Astrocyte (in vitro differentiated cells and primary cell): Measurements from ENCODE around the gene MAFF. TPM values are rescaled to one million over a fixed set of nuclear protein-coding genes. Genes with fewer than 3 reads are reported as not detected.
A peak's percentile ranks its signal among the peaks of the same experiment; 100 is the strongest.

ENCODE experiments used
- DNase-seq: peaks from one replicate; pipeline ENCODE4 v3.0.0-alpha.2; 2010; ENCODE audit warnings: low read depth
- FAIRE-seq: peaks from 2 replicates; lab custom pipeline; 2011; peaks lifted over from hg19 to GRCh38; lab: Jason Lieb, UNC
- H2AFZ ChIP-seq: 2 replicates; pipeline ENCODE4 v1.6.0; 2012; ENCODE audit warnings: low read depth, low read length, inconsistent platforms
- H3K27ac ChIP-seq: 2 replicates; pipeline ENCODE4 v1.5.1; 2011; ENCODE audit warnings: low read depth, low read length, inconsistent platforms
- H3K27me3 ChIP-seq: 2 replicates; pipeline ENCODE4 v1.6.0; 2011; ENCODE audit warnings: low read length, inconsistent platforms; ENCODE audit not compliant: insufficient read depth
- H3K36me3 ChIP-seq: 2 replicates; pipeline ENCODE4 v1.5.1; 2011; ENCODE audit warnings: low read length, inconsistent platforms; ENCODE audit not compliant: insufficient read depth
- H3K4me1 ChIP-seq: 2 replicates; pipeline ENCODE4 v1.5.1; 2011; ENCODE audit warnings: low read length, inconsistent platforms; ENCODE audit not compliant: insufficient read depth
- H3K4me2 ChIP-seq: 2 replicates; pipeline ENCODE4 v1.6.0; 2012; ENCODE audit warnings: low read length, inconsistent platforms
- H3K4me3 ChIP-seq: 2 replicates; pipeline ENCODE4 v1.5.1; 2011; ENCODE audit warnings: low read depth, mild to moderate bottlenecking, low read length, inconsistent platforms; ENCODE audit not compliant: insufficient read depth
- H3K79me2 ChIP-seq: 2 replicates; pipeline ENCODE4 v1.6.0; 2012; ENCODE audit warnings: mild to moderate bottlenecking, low read length, inconsistent platforms; ENCODE audit not compliant: insufficient read depth
- H3K9ac ChIP-seq: 2 replicates; pipeline ENCODE4 v1.6.0; 2012; ENCODE audit warnings: mild to moderate bottlenecking, low read length, inconsistent platforms
- H3K9me3 ChIP-seq: 2 replicates; pipeline ENCODE4 v1.5.1; 2012; ENCODE audit warnings: low read depth, mild to moderate bottlenecking, low read length, inconsistent platforms; ENCODE audit not compliant: insufficient read depth
- H4K20me1 ChIP-seq: 2 replicates; pipeline ENCODE4 v1.6.0; 2012; ENCODE audit warnings: low read length, inconsistent platforms; ENCODE audit not compliant: insufficient read depth
- H3K27ac Mint-ChIP-seq: one replicate; pipeline ENCODE4 v1.8.0; 2021; ENCODE audit warnings: mild to moderate bottlenecking, mixed read lengths; ENCODE audit not compliant: unreplicated experiment
- H3K27me3 Mint-ChIP-seq: one replicate; pipeline ENCODE4 v1.8.0; 2021; ENCODE audit warnings: low read depth, mixed read lengths; ENCODE audit not compliant: unreplicated experiment
- H3K36me3 Mint-ChIP-seq: one replicate; pipeline ENCODE4 v1.8.0; 2021; ENCODE audit warnings: low read depth, mixed read lengths; ENCODE audit not compliant: unreplicated experiment
- H3K4me1 Mint-ChIP-seq: one replicate; pipeline ENCODE4 v1.8.0; 2021; ENCODE audit warnings: low read depth, mixed read lengths; ENCODE audit not compliant: unreplicated experiment
- H3K4me3 Mint-ChIP-seq: one replicate; pipeline ENCODE4 v1.8.0; 2021; ENCODE audit warnings: mild to moderate bottlenecking, moderate library complexity, mixed read lengths; ENCODE audit not compliant: unreplicated experiment
- H3K9me3 Mint-ChIP-seq: one replicate; pipeline ENCODE4 v1.8.0; 2021; ENCODE audit warnings: mild to moderate bottlenecking, mixed read lengths; ENCODE audit not compliant: unreplicated experiment
- EZH2 ChIP-seq: IDR thresholded peaks from 2 replicates; pipeline ENCODE4 v1.6.1; 2012; ENCODE audit warnings: mild to moderate bottlenecking, low read length, inconsistent platforms; ENCODE audit not compliant: insufficient read depth
- total RNA-seq: library from RNA; stranded (reverse); gene quantifications from 2 replicates; pipeline ENCODE4 v1.2.1, GENCODE V29; 2021
- TF ChIP-seq, protein P1 (sequence below): IDR thresholded peaks from 2 replicates; pipeline ENCODE4 v1.5.1; 2011; ENCODE audit warnings: low read depth, mild to moderate bottlenecking, inconsistent platforms, low read length, moderate library complexity; ENCODE audit not compliant: insufficient read depth

The MAFF gene
- total RNA-seq, 1 donor from 2014 or later: 18.2 TPM

- H2AFZ ChIP-seq: no peak overlapping the region
- H3K36me3 Mint-ChIP-seq: peaks cover 13% of the 10 kb centered on the region
- H3K27me3 Mint-ChIP-seq: no peaks in the 10 kb centered on the region
- no peak for DNase-seq
- H3K9me3 Mint-ChIP-seq: no peaks in the 10 kb centered on the region
- H3K27ac Mint-ChIP-seq: no peak overlapping the region
- no peak overlapping the region for H3K27ac ChIP-seq
- H4K20me1 ChIP-seq: peaks cover 55% of the 10 kb centered on the region
- TF ChIP-seq, protein P1, sequence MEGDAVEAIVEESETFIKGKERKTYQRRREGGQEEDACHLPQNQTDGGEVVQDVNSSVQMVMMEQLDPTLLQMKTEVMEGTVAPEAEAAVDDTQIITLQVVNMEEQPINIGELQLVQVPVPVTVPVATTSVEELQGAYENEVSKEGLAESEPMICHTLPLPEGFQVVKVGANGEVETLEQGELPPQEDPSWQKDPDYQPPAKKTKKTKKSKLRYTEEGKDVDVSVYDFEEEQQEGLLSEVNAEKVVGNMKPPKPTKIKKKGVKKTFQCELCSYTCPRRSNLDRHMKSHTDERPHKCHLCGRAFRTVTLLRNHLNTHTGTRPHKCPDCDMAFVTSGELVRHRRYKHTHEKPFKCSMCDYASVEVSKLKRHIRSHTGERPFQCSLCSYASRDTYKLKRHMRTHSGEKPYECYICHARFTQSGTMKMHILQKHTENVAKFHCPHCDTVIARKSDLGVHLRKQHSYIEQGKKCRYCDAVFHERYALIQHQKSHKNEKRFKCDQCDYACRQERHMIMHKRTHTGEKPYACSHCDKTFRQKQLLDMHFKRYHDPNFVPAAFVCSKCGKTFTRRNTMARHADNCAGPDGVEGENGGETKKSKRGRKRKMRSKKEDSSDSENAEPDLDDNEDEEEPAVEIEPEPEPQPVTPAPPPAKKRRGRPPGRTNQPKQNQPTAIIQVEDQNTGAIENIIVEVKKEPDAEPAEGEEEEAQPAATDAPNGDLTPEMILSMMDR: no peak
- no peak for TF ChIP-seq EZH2
- FAIRE-seq: no peak
- H3K9ac ChIP-seq: no peak overlapping the region
- no peak overlapping the region for H3K4me3 Mint-ChIP-seq
- peaks cover 64% of the 10 kb centered on the region for H3K79me2 ChIP-seq
- H3K4me1 Mint-ChIP-seq: peaks cover 5% of the 10 kb centered on the region
- no peaks in the 10 kb centered on the region for H3K27me3 ChIP-seq
- peaks cover 14% of the 10 kb centered on the region for H3K4me1 ChIP-seq
- no peak overlapping the region for H3K4me2 ChIP-seq
- no peak overlapping the region for H3K4me3 ChIP-seq
- no peaks in the 10 kb centered on the region for H3K9me3 ChIP-seq
- no peaks in the 10 kb centered on the region for H3K36me3 ChIP-seq
Measured at GRCh38 chr22:38211556-38211955, 9.8 kb downstream of the MAFF start.

- peaks cover 14% of the 10 kb centered on the region for H3K4me1 ChIP-seq
- no peak overlapping the region for H3K4me3 ChIP-seq
- H3K79me2 ChIP-seq: peaks cover 59% of the 10 kb centered on the region
- TF ChIP-seq, protein P1: no peak
- no peak for TF ChIP-seq EZH2
- H3K4me3 Mint-ChIP-seq: no peak overlapping the region
- H3K9me3 Mint-ChIP-seq: no peaks in the 10 kb centered on the region
- no peaks in the 10 kb centered on the region for H3K27me3 Mint-ChIP-seq
- H3K4me1 Mint-ChIP-seq: peaks cover 5% of the 10 kb centered on the region
- no peaks in the 10 kb centered on the region for H3K9me3 ChIP-seq
- peaks cover 51% of the 10 kb centered on the region for H4K20me1 ChIP-seq
- H3K36me3 Mint-ChIP-seq: peaks cover 13% of the 10 kb centered on the region
- H3K27ac ChIP-seq: no peak overlapping the region
- no peak overlapping the region for H3K27ac Mint-ChIP-seq
- no peak overlapping the region for H3K9ac ChIP-seq
- no peaks in the 10 kb centered on the region for H3K36me3 ChIP-seq
- no peak overlapping the region for H2AFZ ChIP-seq
- no peak overlapping the region for H3K4me2 ChIP-seq
- H3K27me3 ChIP-seq: no peaks in the 10 kb centered on the region
- no peak for DNase-seq
- no peak for FAIRE-seq
Measured at GRCh38 chr22:38212442-38212841, 10.6 kb downstream of the MAFF start.

GRCh38 chr22:38213319-38213989 lies 11.7 kb downstream of the MAFF start:
- TF ChIP-seq EZH2: no peak
- TF ChIP-seq, protein P1: no peak
- H3K4me2 ChIP-seq: no peak overlapping the region
- no peak overlapping the region for H3K27ac ChIP-seq
- H3K27me3 ChIP-seq: no peaks in the 10 kb centered on the region
- H3K9ac ChIP-seq: no peak overlapping the region
- H3K9me3 ChIP-seq: no peaks in the 10 kb centered on the region
- H3K4me3 ChIP-seq: no peak overlapping the region
- H3K4me3 Mint-ChIP-seq: peak overlapping the region; percentile 54
- H3K9me3 Mint-ChIP-seq: no peaks in the 10 kb centered on the region
- H3K36me3 ChIP-seq: no peaks in the 10 kb centered on the region
- H3K27me3 Mint-ChIP-seq: no peaks in the 10 kb centered on the region
- peaks cover 42% of the 10 kb centered on the region for H4K20me1 ChIP-seq
- DNase-seq (no peak), FAIRE-seq (no peak)
- peaks cover 13% of the 10 kb centered on the region for H3K36me3 Mint-ChIP-seq
- H3K4me1 ChIP-seq: peaks cover 24% of the 10 kb centered on the region
- H3K27ac Mint-ChIP-seq: peak overlapping the region; percentile 35
- H3K79me2 ChIP-seq: peaks cover 49% of the 10 kb centered on the region
- peaks cover 15% of the 10 kb centered on the region for H3K4me1 Mint-ChIP-seq
- no peak overlapping the region for H2AFZ ChIP-seq
